ENCODE data around the gene LIAS.

DNA sequence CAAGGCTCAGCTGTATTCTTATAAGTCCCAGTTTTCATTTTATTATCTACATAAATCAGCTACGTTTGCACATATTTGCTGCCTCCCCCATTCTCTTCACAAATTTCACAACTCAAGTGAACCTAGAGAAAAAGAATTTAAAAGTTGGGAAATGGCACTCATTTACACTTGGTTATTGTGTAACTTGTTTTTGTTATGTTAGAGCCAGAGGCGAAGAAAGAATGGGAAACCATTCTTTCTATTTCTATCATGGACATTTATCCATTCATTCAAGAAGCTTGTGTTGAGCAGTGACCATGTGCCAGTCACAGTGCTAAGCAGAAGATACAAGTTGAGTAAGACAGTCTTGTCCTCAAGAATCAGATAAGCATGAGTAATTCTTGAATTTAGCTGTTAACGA is 13.5 kb downstream of the LIAS start:
- TF ChIP-seq, protein P1, sequence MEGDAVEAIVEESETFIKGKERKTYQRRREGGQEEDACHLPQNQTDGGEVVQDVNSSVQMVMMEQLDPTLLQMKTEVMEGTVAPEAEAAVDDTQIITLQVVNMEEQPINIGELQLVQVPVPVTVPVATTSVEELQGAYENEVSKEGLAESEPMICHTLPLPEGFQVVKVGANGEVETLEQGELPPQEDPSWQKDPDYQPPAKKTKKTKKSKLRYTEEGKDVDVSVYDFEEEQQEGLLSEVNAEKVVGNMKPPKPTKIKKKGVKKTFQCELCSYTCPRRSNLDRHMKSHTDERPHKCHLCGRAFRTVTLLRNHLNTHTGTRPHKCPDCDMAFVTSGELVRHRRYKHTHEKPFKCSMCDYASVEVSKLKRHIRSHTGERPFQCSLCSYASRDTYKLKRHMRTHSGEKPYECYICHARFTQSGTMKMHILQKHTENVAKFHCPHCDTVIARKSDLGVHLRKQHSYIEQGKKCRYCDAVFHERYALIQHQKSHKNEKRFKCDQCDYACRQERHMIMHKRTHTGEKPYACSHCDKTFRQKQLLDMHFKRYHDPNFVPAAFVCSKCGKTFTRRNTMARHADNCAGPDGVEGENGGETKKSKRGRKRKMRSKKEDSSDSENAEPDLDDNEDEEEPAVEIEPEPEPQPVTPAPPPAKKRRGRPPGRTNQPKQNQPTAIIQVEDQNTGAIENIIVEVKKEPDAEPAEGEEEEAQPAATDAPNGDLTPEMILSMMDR (IDR thresholded peaks at IDR 0.05), result no peak
- no peak for TF ChIP-seq POLR2A (IDR thresholded peaks at IDR 0.05)

Data from body of pancreas (tissue), 4 donors.